Neural cell (in vitro differentiated cells): ENCODE results near the gene SOCS6. TPM values are rescaled to one million over a fixed set of nuclear protein-coding genes. Genes with fewer than 3 reads are reported as not detected.
"Not testable (repeated sequence)": the region's sequence is repeated elsewhere in the genome, so short reads cannot be mapped to it uniquely, and the experiment has no call there.

ENCODE experiments used
- H2AFZ ChIP-seq: fragments of 200-600, 300-800 bp; sonication (generic), shearing (Covaris generic); 2 replicates; pipeline ENCODE4 v1.6.0; 2014; ENCODE audit warnings: low read depth, mild to moderate bottlenecking, antibody characterized with exemption, low read length, moderate library complexity
- H3F3A ChIP-seq: fragments of 200-600 bp; shearing (Covaris generic); 2 replicates; pipeline ENCODE4 v1.6.1; 2016; ENCODE audit warnings: mild to moderate bottlenecking, moderate library complexity, mixed read lengths, antibody characterized with exemption, low read length; ENCODE audit not compliant: insufficient read depth, poor library complexity, severe bottlenecking
- H3K27ac ChIP-seq: fragments of 200-600, 300-800 bp; sonication (generic), shearing (Covaris generic); 2 replicates; pipeline ENCODE4 v1.5.1; 2014; ENCODE audit warnings: mild to moderate bottlenecking, low read length, moderate library complexity
- H3K27me3 ChIP-seq: fragments of 300-800, 200-600 bp; sonication (generic), shearing (Covaris generic); 2 replicates; pipeline ENCODE4 v1.6.0; 2014; ENCODE audit warnings: mild to moderate bottlenecking, low read depth, low read length, moderate library complexity; ENCODE audit not compliant: insufficient read depth
- H3K36me3 ChIP-seq: fragments of 300-800, 200-600 bp; sonication (generic), shearing (Covaris generic); 2 replicates; pipeline ENCODE4 v1.5.1; 2014; ENCODE audit warnings: mild to moderate bottlenecking, antibody characterized with exemption, low read length, moderate library complexity; ENCODE audit not compliant: insufficient read depth
- H3K4me2 ChIP-seq: fragments of 300-800, 200-600 bp; sonication (generic), shearing (Covaris generic); 2 replicates; pipeline ENCODE4 v1.6.0; 2014; ENCODE audit warnings: mild to moderate bottlenecking, low read length
- H3K4me3 ChIP-seq: fragments of 300-800, 200-600 bp; sonication (generic), shearing (Covaris generic); 2 replicates; pipeline ENCODE4 v1.5.1; 2014; ENCODE audit warnings: mild to moderate bottlenecking, low read length, moderate library complexity
- H3K79me2 ChIP-seq: fragments of 200-600 bp; shearing (Covaris generic); replicated peaks from 2 replicates; pipeline ENCODE4 v1.6.0; 2014; ENCODE audit warnings: mild to moderate bottlenecking, low read length, moderate library complexity; ENCODE audit not compliant: insufficient read depth
- H3K9ac ChIP-seq: fragments of 300-800, 200-600 bp; sonication (generic), shearing (Covaris generic); 2 replicates; pipeline ENCODE4 v1.6.1; 2016; ENCODE audit warnings: mild to moderate bottlenecking, low read length, mixed read lengths
- H3K9me2 ChIP-seq: fragments of 200-600 bp; shearing (Covaris generic); 2 replicates; pipeline ENCODE4 v1.6.1; 2016; ENCODE audit warnings: mild to moderate bottlenecking, low read length, mixed read lengths; ENCODE audit not compliant: insufficient read depth
- H3K9me3 ChIP-seq: fragments of 200-600, 300-800 bp; sonication (generic), shearing (Covaris generic); 2 replicates; pipeline ENCODE4 v1.6.1; 2016; ENCODE audit warnings: mild to moderate bottlenecking, mixed run types, low read length, moderate library complexity, mixed read lengths
- H4K20me1 ChIP-seq: fragments of 200-600 bp; shearing (Covaris generic); 2 replicates; pipeline ENCODE4 v1.6.1; 2016; ENCODE audit warnings: mild to moderate bottlenecking, mixed run types; ENCODE audit not compliant: insufficient read depth
- EP300 ChIP-seq: fragments of 450-650 bp; conservative IDR thresholded peaks from 2 replicates; pipeline ENCODE4 v1.6.1; 2014; ENCODE audit warnings: antibody characterized with exemption, mild to moderate bottlenecking, moderate library complexity; ENCODE audit not compliant: poor library complexity, severe bottlenecking
- EZH2 ChIP-seq: fragments of 200-600, 300-800 bp; shearing (Covaris generic), sonication (generic); IDR thresholded peaks from 2 replicates; pipeline ENCODE4 v1.6.1; 2014; ENCODE audit warnings: antibody characterized with exemption, low read length, borderline replicate concordance, mild to moderate bottlenecking; ENCODE audit not compliant: insufficient read depth, poor library complexity, severe bottlenecking
- MXI1 ChIP-seq: fragments of 450-650 bp; conservative IDR thresholded peaks from 2 replicates; pipeline ENCODE4 v1.6.1; 2014; ENCODE audit warnings: antibody characterized with exemption, mild to moderate bottlenecking; ENCODE audit not compliant: poor library complexity, severe bottlenecking
- POLR2AphosphoS5 ChIP-seq: IDR thresholded peaks from 2 replicates; pipeline ENCODE4 v1.6.1; 2012
- RAD21 ChIP-seq: fragments of 450-650 bp; conservative IDR thresholded peaks from 2 replicates; pipeline ENCODE4 v1.6.1; 2014; ENCODE audit warnings: antibody characterized with exemption, mild to moderate bottlenecking, moderate library complexity
- REST ChIP-seq: IDR thresholded peaks from 2 replicates; pipeline ENCODE4 v1.6.1; 2012; ENCODE audit warnings: borderline replicate concordance
- SMC3 ChIP-seq: fragments of 450-650 bp; conservative IDR thresholded peaks from 2 replicates; pipeline ENCODE4 v1.6.1; 2014; ENCODE audit warnings: antibody characterized with exemption, mild to moderate bottlenecking, moderate library complexity; ENCODE audit not compliant: poor library complexity
- TAF1 ChIP-seq: IDR thresholded peaks from 2 replicates; pipeline ENCODE4 v1.6.1; 2012; ENCODE audit warnings: low read depth
- polyA plus RNA-seq: library from polyadenylated mRNA; depleted of rRNA; stranded (reverse); fragments of >200 nt; gene quantifications from 2 replicates; pipeline ENCODE4 v1.2.3, GENCODE V29; 2014
- TF ChIP-seq, protein P1 (sequence below): fragments of 450-650 bp; IDR thresholded peaks from 2 replicates; pipeline ENCODE4 v1.5.1; 2014; ENCODE audit warnings: antibody characterized with exemption, mild to moderate bottlenecking, moderate library complexity; ENCODE audit not compliant: poor library complexity, severe bottlenecking

SOCS6 gene
- polyA plus RNA-seq, 1 donor from 2014 or later: 21.9 TPM

DNA sequence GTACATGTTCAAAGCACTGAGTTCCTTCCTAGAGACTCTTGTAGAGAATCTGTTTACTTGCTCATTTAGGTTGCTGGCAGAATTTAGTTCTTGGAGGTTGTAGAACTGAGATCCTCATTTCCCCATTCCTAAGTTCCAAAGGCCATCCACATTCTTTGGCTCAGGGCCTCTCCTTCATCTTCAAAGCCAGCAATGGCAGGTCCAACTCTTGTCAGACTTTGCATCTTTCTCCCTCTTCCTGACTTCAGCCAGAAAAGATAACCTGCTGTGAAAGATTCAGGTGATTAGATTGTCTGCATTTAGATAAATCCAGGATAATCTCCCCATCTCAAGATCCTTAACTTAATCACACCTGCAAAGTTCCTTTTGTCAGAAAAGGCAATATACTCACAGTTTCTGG, 51.1 kb downstream of the SOCS6 start:
- H4K20me1 ChIP-seq: no peaks in the 10 kb centered on the region

DNA sequence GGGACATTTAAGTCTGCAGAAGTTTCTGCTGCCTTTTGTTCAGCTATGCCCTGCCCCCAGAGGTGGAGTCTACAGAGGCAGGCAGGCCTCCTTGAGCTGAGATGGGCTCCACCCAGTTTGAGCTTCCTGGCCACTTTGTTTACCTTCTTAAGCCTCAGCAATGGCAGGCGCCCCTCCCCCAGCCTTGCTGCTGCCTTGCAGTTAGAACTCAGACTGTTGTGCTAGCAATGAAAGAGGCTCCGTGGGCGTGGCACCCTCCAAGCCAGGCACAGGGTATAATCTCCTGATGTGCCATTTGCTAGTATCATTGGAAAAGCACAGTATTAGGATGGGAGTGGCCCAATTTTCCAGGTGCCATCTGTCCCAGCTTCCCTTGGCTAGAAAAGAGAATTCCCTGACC, 59.6 kb downstream of the SOCS6 start:
- not testable (repeated sequence) for H4K20me1 ChIP-seq, H3K4me3 ChIP-seq, H3K4me2 ChIP-seq, H3F3A ChIP-seq, H3K36me3 ChIP-seq, H3K27me3 ChIP-seq, H3K9ac ChIP-seq, H3K9me2 ChIP-seq, H3K79me2 ChIP-seq, H3K27ac ChIP-seq, H2AFZ ChIP-seq, H3K9me3 ChIP-seq

More for the DNA sequence above, 51.1 kb downstream of the SOCS6 start:
- TF ChIP-seq EZH2 (no peak), EP300 (no peak), RAD21 (no peak), TAF1 (no peak), SMC3 (no peak), POLR2AphosphoS5 (no peak), MXI1 (no peak), REST (no peak)
- TF ChIP-seq, protein P1, sequence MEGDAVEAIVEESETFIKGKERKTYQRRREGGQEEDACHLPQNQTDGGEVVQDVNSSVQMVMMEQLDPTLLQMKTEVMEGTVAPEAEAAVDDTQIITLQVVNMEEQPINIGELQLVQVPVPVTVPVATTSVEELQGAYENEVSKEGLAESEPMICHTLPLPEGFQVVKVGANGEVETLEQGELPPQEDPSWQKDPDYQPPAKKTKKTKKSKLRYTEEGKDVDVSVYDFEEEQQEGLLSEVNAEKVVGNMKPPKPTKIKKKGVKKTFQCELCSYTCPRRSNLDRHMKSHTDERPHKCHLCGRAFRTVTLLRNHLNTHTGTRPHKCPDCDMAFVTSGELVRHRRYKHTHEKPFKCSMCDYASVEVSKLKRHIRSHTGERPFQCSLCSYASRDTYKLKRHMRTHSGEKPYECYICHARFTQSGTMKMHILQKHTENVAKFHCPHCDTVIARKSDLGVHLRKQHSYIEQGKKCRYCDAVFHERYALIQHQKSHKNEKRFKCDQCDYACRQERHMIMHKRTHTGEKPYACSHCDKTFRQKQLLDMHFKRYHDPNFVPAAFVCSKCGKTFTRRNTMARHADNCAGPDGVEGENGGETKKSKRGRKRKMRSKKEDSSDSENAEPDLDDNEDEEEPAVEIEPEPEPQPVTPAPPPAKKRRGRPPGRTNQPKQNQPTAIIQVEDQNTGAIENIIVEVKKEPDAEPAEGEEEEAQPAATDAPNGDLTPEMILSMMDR: no peak
- H3K9ac ChIP-seq: no peak overlapping the region
- H3K79me2 ChIP-seq: no peaks in the 10 kb centered on the region
- H3K36me3 ChIP-seq: no peaks in the 10 kb centered on the region
- no peak overlapping the region for H3K4me3 ChIP-seq
- no peak overlapping the region for H3K4me2 ChIP-seq
- H3K27ac ChIP-seq: no peak overlapping the region
- H3F3A ChIP-seq: no peaks in the 10 kb centered on the region
- H3K9me2 ChIP-seq: no peaks in the 10 kb centered on the region
- no peak overlapping the region for H2AFZ ChIP-seq
- H3K27me3 ChIP-seq: no peaks in the 10 kb centered on the region
- H3K9me3 ChIP-seq: no peaks in the 10 kb centered on the region

- Histone ChIP-seq H3K36me3 (no peaks in the 10 kb centered on the region), H4K20me1 (no peaks in the 10 kb centered on the region), H3K27me3 (no peaks in the 10 kb centered on the region), H2AFZ (no peak overlapping the region), H3K79me2 (no peaks in the 10 kb centered on the region), H3F3A (no peaks in the 10 kb centered on the region), H3K27ac (no peak overlapping the region), H3K9me3 (no peaks in the 10 kb centered on the region), H3K9me2 (no peaks in the 10 kb centered on the region), H3K9ac (no peak overlapping the region), H3K4me3 (no peak overlapping the region), H3K4me2 (no peak overlapping the region)
- TF ChIP-seq TAF1: no peak
- no peak for TF ChIP-seq EP300
- TF ChIP-seq, protein P1: no peak
- TF ChIP-seq SMC3: no peak
- no peak for TF ChIP-seq POLR2AphosphoS5
- no peak for TF ChIP-seq REST
- TF ChIP-seq EZH2: no peak
- TF ChIP-seq MXI1: no peak
- TF ChIP-seq RAD21: no peak
Observed at GRCh38 chr18:70349316-70349715, 60.5 kb downstream of the SOCS6 start.
